NCI-H526 treated with DMSO at 0.1 percent for 48 hours (cell line): ENCODE data around the gene ITPK1.
A peak's percentile ranks its signal among the peaks of the same experiment; 100 is the strongest.
"Not testable (repeated sequence)": the region's sequence is repeated elsewhere in the genome, so short reads cannot be mapped to it uniquely, and the experiment has no call there.

Source experiments
- DNase-seq: peaks from one replicate; lab custom pipeline; 2025; lab: John Stamatoyannopoulos, UW

The ITPK1 gene

GRCh38 chr14:93128725-93129459 is 13.2 kb upstream of the ITPK1 start:
- DNase-seq = no peak

GRCh38 chr14:93126111-93126510 is 10.4 kb upstream of the ITPK1 start:
- DNase-seq = no peak

DNA sequence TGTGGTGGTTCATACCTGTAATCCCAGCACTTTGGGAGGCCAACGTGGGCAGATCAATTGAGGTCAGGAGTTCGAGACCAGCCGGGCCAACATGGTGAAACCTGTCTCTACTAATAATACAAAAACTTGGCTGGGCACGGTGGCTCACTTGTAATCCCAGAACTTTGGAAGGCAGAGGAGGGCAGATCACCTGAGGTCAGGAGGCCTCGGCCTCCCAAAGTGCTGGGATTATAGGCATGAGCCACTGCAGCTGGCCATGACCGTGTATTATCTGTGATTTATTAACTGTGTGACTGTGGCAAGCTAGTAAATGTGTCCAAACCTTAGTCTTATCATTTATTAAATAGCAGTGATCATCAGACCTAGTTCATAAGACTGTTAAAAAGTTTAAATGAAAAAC is 7.1 kb upstream of the ITPK1 start:
- no peak for DNase-seq

- no peak for DNase-seq
Measured at GRCh38 chr14:93121030-93121834, 5.5 kb upstream of the ITPK1 start.

DNA sequence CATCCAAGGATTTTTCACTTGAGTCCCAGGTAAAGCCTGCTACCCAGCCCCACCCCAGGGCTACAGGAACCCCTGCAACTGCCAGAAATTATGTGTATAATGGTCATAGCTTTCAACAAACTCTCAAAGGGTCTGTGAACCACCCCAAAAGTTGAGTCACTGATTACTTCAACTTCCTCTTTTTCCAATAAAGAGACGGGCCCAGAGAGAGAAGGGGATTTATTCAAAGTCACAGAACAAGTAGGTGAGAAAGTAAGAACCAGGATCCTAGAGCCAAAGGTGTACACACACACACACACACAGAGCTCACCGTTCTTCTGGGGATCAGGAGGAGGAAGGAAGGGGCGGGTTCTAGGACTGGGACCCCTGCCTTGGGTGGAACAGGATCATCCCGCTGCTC is 4.8 kb upstream of the ITPK1 start:
- DNase-seq = no peak

GRCh38 chr14:93116676-93117200 is 1.0 kb upstream of the ITPK1 start:
- DNase-seq = no peak

GRCh38 chr14:93115069-93115820 is 480 bp downstream of the ITPK1 start:
- peak; percentile 77 for DNase-seq

DNA sequence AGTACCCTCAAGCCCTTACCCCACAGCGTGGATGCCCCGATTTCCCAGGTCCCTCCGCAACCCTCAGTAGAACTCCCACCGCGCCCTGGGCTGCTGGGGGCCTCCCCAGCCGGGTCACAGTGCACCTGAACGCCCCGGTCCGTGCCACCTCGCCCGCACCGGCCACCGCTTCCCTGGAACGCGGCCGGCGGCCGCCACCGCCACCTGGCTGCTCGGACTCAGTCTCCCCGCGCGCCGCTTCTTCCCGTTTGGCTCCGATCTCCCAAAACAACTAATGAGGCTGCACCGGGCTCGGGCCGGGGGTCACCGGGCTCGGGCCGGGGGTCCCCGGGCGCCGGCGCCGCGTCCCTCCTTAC is 1.0 kb downstream of the ITPK1 start:
- peak; percentile 34 for DNase-seq

- peak; percentile 32 for DNase-seq
Measured at GRCh38 chr14:93114068-93114710, 1.5 kb downstream of the ITPK1 start.

- peak; percentile 56 for DNase-seq
Measured at GRCh38 chr14:93113678-93114067, 2.1 kb downstream of the ITPK1 start.

DNA sequence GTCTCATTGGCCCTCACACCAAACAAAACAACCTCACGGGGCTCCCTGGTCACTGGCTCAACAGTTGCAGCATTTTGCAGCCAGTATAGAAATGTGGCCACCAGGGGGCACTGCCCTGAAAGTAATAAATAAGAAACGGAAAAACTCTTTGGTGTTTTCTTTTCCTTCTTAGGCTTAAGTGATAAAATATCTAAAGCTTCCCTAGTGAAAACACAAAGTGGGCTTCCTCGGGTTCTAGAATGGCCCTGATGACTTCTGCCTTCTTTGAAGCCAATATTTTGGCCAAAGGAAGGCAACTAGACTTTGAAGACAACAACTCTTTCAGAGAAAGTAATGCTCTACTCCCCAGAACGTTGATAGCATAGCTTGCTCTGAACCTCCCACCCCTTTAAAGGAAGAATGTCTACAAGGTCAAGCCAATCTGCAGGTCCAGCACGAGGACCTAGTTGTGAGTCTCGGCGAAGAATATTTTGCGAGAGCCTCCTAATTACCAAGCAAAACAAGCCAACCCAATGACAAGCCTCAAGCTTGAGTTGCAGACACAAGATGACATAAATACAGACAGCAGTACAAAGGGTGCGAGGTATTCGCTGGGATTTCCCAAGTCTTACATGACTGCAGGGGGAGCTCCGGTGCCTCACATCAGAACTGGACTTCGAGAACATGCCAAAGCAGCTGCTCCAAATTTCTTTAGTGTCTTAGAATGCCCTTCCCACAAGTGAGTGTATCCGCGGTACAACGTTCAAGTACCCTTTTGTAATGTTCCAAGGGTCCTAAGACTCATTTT is 2.6 kb downstream of the ITPK1 start:
- DNase-seq = peak; percentile 74

DNA sequence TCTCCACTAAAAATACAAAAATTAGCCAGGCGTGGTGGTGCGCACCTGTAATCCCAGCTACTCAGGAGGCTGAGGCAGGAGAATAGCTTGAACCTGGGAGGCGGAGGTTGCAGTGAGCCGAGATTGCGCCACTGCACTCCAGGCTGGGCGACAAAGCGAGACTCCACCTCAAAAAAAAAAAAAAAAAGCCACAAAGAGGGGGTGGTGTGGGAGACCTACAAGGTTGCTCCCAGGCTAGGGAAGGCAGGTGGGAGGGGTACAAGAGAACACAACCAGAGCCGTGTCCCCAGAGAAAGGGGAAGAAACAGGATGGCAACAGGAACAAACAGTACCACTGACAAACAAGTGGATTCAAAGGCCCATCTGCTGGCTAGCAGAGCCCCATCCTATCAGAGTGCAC is 4.2 kb downstream of the ITPK1 start:
- DNase-seq = not testable (repeated sequence)

GRCh38 chr14:93110856-93111419 is 4.8 kb downstream of the ITPK1 start:
- DNase-seq = no peak

GRCh38 chr14:93109572-93110481 is 5.9 kb downstream of the ITPK1 start:
- no peak for DNase-seq

GRCh38 chr14:93108105-93108504 is 7.6 kb downstream of the ITPK1 start:
- DNase-seq = no peak

- DNase-seq = no peak
Measured at GRCh38 chr14:93107453-93107852, 8.3 kb downstream of the ITPK1 start.

- DNase-seq = no peak
Measured at GRCh38 chr14:93106541-93107156, 9.1 kb downstream of the ITPK1 start.

GRCh38 chr14:93105856-93106255 is 9.9 kb downstream of the ITPK1 start:
- DNase-seq = not testable (repeated sequence)

DNA sequence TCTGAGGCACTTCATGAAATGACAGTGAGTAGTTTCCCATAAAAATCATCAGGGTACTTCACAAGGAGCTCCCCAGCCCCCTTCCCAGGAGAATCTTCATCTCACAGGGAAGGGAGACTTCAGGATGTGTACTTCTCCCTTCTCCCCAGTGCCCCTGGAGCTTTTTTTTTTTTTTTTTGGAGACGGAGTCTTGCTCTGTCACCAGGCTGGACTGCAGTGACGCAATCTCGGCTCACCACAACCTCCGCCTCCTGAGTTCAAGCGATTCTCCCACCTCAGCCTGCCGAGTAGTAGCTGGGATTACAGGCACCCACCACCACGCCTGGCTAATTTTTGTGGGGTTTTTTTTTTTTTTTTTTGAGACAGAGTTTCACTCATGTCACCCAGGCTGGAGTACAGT is 10.4 kb downstream of the ITPK1 start:
- no peak for DNase-seq
